Osteocyte (in vitro differentiated cells): ENCODE data around the gene SEPTIN10. TPM values are rescaled to one million over a fixed set of nuclear protein-coding genes. Genes with fewer than 3 reads are reported as not detected.

Experiments
- DNase-seq: peaks from one replicate; pipeline ENCODE4 v3.0.0; 2021; ENCODE audit warnings: mixed read lengths; ENCODE audit not compliant: unreplicated experiment; ENCODE audit errors: extremely low spot score
- H3K27ac Mint-ChIP-seq: one replicate; pipeline ENCODE4 v1.8.0; 2021; ENCODE audit warnings: mild to moderate bottlenecking, mixed read lengths; ENCODE audit not compliant: unreplicated experiment
- H3K27me3 Mint-ChIP-seq: one replicate; pipeline ENCODE4 v1.8.0; 2021; ENCODE audit warnings: mixed read lengths; ENCODE audit not compliant: unreplicated experiment
- H3K36me3 Mint-ChIP-seq: one replicate; pipeline ENCODE4 v1.8.0; 2021; ENCODE audit warnings: mixed read lengths; ENCODE audit not compliant: unreplicated experiment
- H3K4me1 Mint-ChIP-seq: one replicate; pipeline ENCODE4 v1.8.0; 2021; ENCODE audit warnings: mixed read lengths; ENCODE audit not compliant: unreplicated experiment
- H3K4me3 Mint-ChIP-seq: one replicate; pipeline ENCODE4 v1.8.0; 2021; ENCODE audit warnings: mild to moderate bottlenecking, moderate library complexity, mixed read lengths; ENCODE audit not compliant: unreplicated experiment
- H3K9me3 Mint-ChIP-seq: one replicate; pipeline ENCODE4 v1.8.0; 2021; ENCODE audit warnings: mixed read lengths; ENCODE audit not compliant: unreplicated experiment
- total RNA-seq: library from RNA; stranded (reverse); gene quantifications from 2 replicates; pipeline ENCODE4 v1.2.1, GENCODE V29; 2021
- TF ChIP-seq, protein P1 (sequence below): fragments of 200-600 bp; sonication (generic); IDR thresholded peaks from 2 replicates; pipeline ENCODE4 v1.5.0; 2021; ENCODE audit warnings: antibody characterized with exemption, mild to moderate bottlenecking, moderate library complexity

The SEPTIN10 gene
- total RNA-seq, 1 donor from 2014 or later: 109 TPM

DNA sequence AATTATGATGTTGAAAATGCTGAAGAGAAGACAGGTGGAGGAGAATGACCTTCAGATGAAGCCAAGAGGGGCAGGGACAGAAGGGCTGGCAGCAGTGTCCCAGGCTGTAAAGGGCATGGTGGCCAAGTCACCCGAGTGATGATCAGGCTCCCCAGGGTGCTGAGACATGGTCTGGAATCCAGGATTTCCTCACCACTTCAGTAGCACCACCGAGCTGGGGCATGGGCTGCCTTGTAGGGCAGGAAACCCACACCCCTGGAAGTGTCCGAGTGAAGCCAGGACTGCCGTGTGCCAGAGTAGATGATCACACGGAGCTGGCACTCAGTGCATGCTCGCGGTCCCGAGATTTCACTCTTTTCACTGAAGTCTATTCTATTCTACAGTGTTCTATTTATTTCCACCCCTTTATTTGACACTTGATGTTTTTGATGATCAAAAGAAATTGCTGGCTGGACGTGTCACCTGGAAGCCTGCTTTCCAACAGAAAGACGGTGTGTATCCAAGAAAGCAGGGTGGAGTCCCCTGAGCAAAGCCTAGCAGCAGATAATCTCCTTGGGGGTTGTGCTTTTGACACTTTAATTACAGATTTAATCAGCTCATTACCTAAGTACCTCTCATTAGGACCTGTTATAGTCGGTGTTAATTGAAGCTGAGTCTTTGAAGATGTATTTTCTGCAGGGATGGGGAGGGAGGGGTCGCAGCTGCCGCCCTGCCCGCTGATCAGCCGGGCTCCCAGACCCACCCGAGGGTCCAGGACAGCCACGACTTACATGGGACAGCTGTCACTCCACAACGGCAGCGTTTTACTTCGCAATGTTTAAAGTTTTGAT is 92.3 kb downstream of the SEPTIN10 start:
- DNase-seq: no peak
- no peaks in the 10 kb centered on the region for H3K36me3 Mint-ChIP-seq
- TF ChIP-seq, protein P1, sequence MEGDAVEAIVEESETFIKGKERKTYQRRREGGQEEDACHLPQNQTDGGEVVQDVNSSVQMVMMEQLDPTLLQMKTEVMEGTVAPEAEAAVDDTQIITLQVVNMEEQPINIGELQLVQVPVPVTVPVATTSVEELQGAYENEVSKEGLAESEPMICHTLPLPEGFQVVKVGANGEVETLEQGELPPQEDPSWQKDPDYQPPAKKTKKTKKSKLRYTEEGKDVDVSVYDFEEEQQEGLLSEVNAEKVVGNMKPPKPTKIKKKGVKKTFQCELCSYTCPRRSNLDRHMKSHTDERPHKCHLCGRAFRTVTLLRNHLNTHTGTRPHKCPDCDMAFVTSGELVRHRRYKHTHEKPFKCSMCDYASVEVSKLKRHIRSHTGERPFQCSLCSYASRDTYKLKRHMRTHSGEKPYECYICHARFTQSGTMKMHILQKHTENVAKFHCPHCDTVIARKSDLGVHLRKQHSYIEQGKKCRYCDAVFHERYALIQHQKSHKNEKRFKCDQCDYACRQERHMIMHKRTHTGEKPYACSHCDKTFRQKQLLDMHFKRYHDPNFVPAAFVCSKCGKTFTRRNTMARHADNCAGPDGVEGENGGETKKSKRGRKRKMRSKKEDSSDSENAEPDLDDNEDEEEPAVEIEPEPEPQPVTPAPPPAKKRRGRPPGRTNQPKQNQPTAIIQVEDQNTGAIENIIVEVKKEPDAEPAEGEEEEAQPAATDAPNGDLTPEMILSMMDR: no peak
- H3K4me1 Mint-ChIP-seq: peaks cover 2% of the 10 kb centered on the region
- H3K9me3 Mint-ChIP-seq: no peaks in the 10 kb centered on the region
- no peak overlapping the region for H3K27ac Mint-ChIP-seq
- no peaks in the 10 kb centered on the region for H3K27me3 Mint-ChIP-seq
- no peak overlapping the region for H3K4me3 Mint-ChIP-seq

DNA sequence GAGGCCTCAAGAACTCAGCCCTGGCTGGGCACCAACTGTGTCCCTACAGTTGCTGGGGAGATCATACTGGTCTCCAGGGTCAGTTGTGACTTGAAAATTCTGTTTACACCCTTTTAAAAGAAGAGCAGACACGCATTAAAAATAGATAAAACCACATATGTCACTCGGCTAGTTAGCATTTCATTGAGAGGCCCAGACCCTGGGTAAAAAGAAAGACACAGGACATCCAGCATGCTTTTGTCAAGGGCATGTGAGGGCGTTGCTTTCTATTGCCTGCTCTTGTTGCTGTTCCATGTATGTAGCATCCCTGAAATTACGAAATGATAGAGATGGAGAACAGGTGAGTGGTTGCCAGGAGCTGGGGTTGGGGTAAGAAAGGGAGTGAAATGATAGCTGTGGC is 94.3 kb downstream of the SEPTIN10 start:
- Mint-ChIP-seq H3K4me1 (peaks cover 8% of the 10 kb centered on the region), H3K4me3 (no peak overlapping the region), H3K36me3 (no peaks in the 10 kb centered on the region), H3K27ac (no peak overlapping the region), H3K9me3 (no peaks in the 10 kb centered on the region), H3K27me3 (no peaks in the 10 kb centered on the region)
- DNase-seq: no peak
- TF ChIP-seq, protein P1: no peak

DNA sequence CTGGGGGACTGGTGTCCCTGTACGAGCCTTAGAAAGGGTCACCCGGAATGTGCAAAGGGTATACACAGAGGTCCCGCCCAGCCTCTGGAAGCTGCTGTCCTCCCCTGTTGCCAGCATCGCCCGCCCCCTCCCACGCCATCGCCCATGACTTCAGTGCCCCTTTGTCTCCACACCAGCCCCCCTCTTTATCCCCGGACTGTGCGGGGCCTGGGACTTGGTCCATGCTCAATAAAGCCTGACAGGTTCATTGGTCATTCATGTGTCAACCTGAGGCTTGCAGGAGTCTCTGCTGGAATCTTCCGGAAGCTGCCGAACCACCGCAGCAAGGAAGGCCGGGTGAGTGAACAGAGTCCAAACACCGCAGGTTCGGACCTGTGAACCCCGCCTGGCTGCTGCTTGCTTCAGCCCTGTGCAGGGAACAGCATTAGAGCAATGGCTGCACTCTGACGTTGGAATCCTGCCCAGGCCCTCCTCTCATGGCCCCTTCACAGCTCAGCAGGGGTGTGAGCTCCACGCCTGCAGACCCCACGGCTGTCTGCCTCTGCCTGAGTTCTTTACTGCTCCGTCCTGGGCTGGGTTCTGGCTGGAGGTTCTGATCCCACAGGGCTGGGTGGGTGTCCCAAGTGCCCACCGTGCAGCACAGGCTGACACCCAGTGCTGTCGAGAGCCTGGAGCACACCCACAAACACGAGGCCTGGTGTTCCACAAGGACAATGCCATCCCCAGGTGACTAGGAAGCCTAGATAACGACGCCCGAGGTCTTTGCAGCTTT is 96.5 kb downstream of the SEPTIN10 start:
- H3K27ac Mint-ChIP-seq: no peak overlapping the region
- H3K4me3 Mint-ChIP-seq: no peak overlapping the region
- H3K36me3 Mint-ChIP-seq: no peaks in the 10 kb centered on the region
- TF ChIP-seq, protein P1: no peak
- DNase-seq: no peak
- no peaks in the 10 kb centered on the region for H3K9me3 Mint-ChIP-seq
- H3K27me3 Mint-ChIP-seq: no peaks in the 10 kb centered on the region
- peaks cover 28% of the 10 kb centered on the region for H3K4me1 Mint-ChIP-seq

DNA sequence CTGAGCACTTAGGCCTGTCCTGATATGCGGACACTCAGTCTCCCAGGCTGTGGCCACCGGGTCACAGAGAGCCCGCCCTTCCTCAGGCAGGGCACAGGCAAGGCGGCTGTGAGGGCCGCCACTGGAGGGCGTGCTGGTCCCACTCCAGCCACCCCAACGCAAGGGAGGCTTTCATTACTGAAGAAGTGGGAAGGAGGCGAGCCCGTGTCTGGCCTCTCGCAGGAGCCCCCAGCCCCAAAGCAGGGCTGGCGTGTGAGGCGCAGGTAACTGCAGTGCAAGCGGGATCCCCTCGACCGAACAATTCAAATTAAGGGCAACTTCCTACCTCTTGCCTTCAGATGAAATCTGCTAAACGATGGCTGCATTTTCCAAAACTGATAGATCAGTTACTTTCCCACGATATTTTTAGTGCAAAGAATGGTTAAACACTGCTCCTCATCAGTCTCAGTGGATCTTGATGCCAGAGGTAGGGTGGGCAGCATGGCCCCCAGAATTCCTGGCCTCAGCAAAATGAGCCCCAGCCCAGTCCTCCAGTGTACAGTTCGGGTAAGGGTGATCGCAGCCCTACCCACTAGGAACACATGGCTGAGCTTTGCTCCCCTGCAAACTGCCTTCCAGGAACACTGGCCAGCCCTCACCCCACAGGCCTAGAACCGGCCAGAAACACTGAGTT is 97.2 kb downstream of the SEPTIN10 start:
- Mint-ChIP-seq H3K27ac (no peak overlapping the region), H3K36me3 (no peaks in the 10 kb centered on the region), H3K9me3 (no peaks in the 10 kb centered on the region)

More for the DNA sequence above, 97.2 kb downstream of the SEPTIN10 start:
- Mint-ChIP-seq H3K27me3 (no peaks in the 10 kb centered on the region), H3K4me3 (no peak overlapping the region), H3K4me1 (peaks cover 30% of the 10 kb centered on the region)
- DNase-seq: no peak
- TF ChIP-seq, protein P1: peak; percentile 80
